Uterus (tissue), 4 donors: ENCODE measurements around the gene OXCT2. TPM values are rescaled to one million over a fixed set of nuclear protein-coding genes. Genes with fewer than 3 reads are reported as not detected.

Source experiments
- DNase-seq, 2 donors: peaks; one replicate each; pipeline ENCODE4 v3.0.0-alpha.2; 2019 to 2020
- H3K27ac ChIP-seq, 2 donors: fragments of 200-600 bp; sonication (generic); 1 replicate in 1 of 2; 2 replicates in 1 of 2; pipeline ENCODE4 v1.5.1; 2016 to 2018
- H3K27me3 ChIP-seq, 2 donors: fragments of 200-600 bp; sonication (generic); one replicate each; pipeline ENCODE4 v1.5.1; 2018 to 2019; ENCODE audit warnings: control low read depth in 1 of 2
- H3K36me3 ChIP-seq, 2 donors: fragments of 200-600 bp; sonication (generic); one replicate each; pipeline ENCODE4 v1.5.1; 2019; ENCODE audit warnings: control low read depth in 1 of 2
- H3K4me1 ChIP-seq, 2 donors: fragments of 200-600 bp; sonication (generic); one replicate each; pipeline ENCODE4 v1.5.1; 2018 to 2019; ENCODE audit warnings: control low read depth in 1 of 2
- H3K4me3 ChIP-seq, 2 donors: fragments of 200-600 bp; sonication (generic); 1 replicate in 1 of 2; 2 replicates in 1 of 2; pipeline ENCODE4 v1.5.1; 2018 to 2019; ENCODE audit warnings: mild to moderate bottlenecking in 1 of 2
- H3K9me3 ChIP-seq, 2 donors: fragments of 200-600 bp; sonication (generic); one replicate each; pipeline ENCODE4 v1.5.1; 2019; ENCODE audit warnings: control low read depth in 1 of 2
- POLR2A ChIP-seq, 2 donors: fragments of 450-650 bp; IDR thresholded peaks; one replicate each; pipeline ENCODE4 v1.6.1; 2016; ENCODE audit warnings: antibody characterized with exemption in 2 of 2, mild to moderate bottlenecking in 1 of 2, moderate library complexity in 1 of 2
- intact Hi-C: fragments of 100-400 bp; cut with DNase I; formaldehyde crosslinking; loops from one replicate; pipeline ENCODE4 v1.15.1; 2023; ENCODE audit warnings: low total_unique reads
- total RNA-seq, 4 donors: library from RNA; depleted of rRNA in 3 of 4; stranded (reverse); fragments of >200 nt in 3 of 4; gene quantifications; one replicate each; pipeline versions ENCODE4 v1.1.0 to v1.2.4, GENCODE V29; 2014 to 2023
- TF ChIP-seq, protein P1 (sequence below), 4 experiments: fragments of 200-600 bp in 2 of 4; fragments of 450-650 bp in 2 of 4; sonication (generic) in 2 of 4; IDR thresholded peaks; one replicate each; pipeline ENCODE4 v1.5.1; 2016 to 2019; ENCODE audit warnings: antibody characterized with exemption in 4 of 4, mild to moderate bottlenecking in 2 of 4, moderate library complexity in 1 of 4
- donor health status: DM: yes; HTN: yes; CAD: no.

OXCT2 gene
- total RNA-seq, 4 donors from 2014 or later: 1.1 to 1.5 TPM; not detected in 2

DNA sequence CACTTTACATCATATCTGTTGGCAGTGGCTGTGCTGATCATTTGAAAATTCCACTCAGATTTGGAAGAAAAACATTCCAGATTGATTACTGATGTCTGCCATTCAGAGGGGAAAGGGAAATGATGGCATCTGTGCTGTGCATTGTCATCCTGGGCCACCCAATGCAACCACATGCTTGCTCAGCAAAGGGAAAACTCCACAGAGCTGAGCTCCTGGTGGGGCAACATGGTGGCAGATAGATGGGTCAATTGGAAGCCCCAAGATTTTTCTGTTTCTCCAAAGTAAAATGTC, 11.8 kb downstream of the OXCT2 start:
- no peaks in the 10 kb centered on the region for H3K27me3 ChIP-seq
- no peaks in the 10 kb centered on the region for H3K4me1 ChIP-seq
- TF ChIP-seq, protein P1, sequence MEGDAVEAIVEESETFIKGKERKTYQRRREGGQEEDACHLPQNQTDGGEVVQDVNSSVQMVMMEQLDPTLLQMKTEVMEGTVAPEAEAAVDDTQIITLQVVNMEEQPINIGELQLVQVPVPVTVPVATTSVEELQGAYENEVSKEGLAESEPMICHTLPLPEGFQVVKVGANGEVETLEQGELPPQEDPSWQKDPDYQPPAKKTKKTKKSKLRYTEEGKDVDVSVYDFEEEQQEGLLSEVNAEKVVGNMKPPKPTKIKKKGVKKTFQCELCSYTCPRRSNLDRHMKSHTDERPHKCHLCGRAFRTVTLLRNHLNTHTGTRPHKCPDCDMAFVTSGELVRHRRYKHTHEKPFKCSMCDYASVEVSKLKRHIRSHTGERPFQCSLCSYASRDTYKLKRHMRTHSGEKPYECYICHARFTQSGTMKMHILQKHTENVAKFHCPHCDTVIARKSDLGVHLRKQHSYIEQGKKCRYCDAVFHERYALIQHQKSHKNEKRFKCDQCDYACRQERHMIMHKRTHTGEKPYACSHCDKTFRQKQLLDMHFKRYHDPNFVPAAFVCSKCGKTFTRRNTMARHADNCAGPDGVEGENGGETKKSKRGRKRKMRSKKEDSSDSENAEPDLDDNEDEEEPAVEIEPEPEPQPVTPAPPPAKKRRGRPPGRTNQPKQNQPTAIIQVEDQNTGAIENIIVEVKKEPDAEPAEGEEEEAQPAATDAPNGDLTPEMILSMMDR (IDR thresholded peaks at IDR 0.05): no peak
- no peak for TF ChIP-seq POLR2A (IDR thresholded peaks at IDR 0.05)
- intact Hi-C loops: no loop called here
- H3K27ac ChIP-seq: no peak overlapping the region
- no peaks in the 10 kb centered on the region for H3K9me3 ChIP-seq
- DNase-seq: no peak
- no peak overlapping the region for H3K4me3 ChIP-seq
- H3K36me3 ChIP-seq: no peaks in the 10 kb centered on the region

GRCh38 chr1:39758556-39759435, 12.4 kb downstream of the OXCT2 start:
- Histone ChIP-seq H3K4me1 (no peaks in the 10 kb centered on the region), H3K27ac (no peak overlapping the region), H3K27me3 (no peaks in the 10 kb centered on the region), H3K4me3 (no peak overlapping the region), H3K9me3 (no peaks in the 10 kb centered on the region), H3K36me3 (no peaks in the 10 kb centered on the region)
- intact Hi-C loops: no loop called here
- TF ChIP-seq POLR2A (IDR thresholded peaks at IDR 0.05): no peak
- TF ChIP-seq, protein P1 (IDR thresholded peaks at IDR 0.05): no peak
- no peak for DNase-seq

GRCh38 chr1:39757501-39757900, 13.6 kb downstream of the OXCT2 start:
- Histone ChIP-seq H3K9me3 (no peaks in the 10 kb centered on the region), H3K27me3 (no peaks in the 10 kb centered on the region), H3K4me1 (no peaks in the 10 kb centered on the region), H3K27ac (no peak overlapping the region), H3K4me3 (no peak overlapping the region), H3K36me3 (no peaks in the 10 kb centered on the region)
- DNase-seq: no peak
- intact Hi-C loops: no loop called here
- TF ChIP-seq POLR2A (IDR thresholded peaks at IDR 0.05): no peak
- TF ChIP-seq, protein P1 (IDR thresholded peaks at IDR 0.05): no peak

DNA sequence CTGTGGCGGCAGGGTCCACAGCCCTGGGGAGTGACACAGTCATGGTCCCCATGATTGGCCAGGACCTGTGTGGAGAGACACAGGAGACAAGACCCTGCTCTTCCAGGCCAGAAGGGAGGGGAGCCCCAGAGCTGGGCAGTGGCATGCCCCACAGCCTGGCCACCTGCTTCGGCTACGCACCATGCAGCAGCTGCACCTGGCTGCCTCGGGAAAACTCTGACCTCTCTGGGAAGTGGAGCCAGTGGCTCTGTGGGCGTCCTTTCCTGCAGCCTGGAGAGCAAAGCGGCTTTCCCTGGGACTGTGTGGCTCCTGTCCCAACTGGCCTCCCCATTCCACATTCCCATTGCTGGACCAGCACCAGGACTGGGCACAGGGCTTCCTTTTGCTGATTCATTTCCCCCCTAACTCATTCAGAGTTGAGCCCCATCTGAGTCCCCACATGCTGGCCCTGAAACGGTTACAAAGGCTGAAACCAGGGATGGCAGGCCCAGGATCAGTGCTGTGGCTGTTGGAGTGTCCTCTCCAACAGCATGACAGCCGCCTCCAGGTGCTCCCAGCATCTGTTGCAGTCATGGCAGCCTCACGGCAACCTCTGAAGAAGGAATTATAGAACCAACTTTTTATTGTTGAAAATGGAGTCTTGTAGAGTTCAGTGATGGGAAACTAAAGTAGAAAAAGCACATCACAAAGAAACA, 15.0 kb downstream of the OXCT2 start:
- Histone ChIP-seq H3K4me3 (no peak overlapping the region), H3K27me3 (no peaks in the 10 kb centered on the region), H3K9me3 (no peaks in the 10 kb centered on the region), H3K36me3 (no peaks in the 10 kb centered on the region), H3K27ac (no peak overlapping the region), H3K4me1 (no peaks in the 10 kb centered on the region)
- TF ChIP-seq, protein P1 (IDR thresholded peaks at IDR 0.05): no peak
- no peak for TF ChIP-seq POLR2A (IDR thresholded peaks at IDR 0.05)
- no peak for DNase-seq
- intact Hi-C loops: no loop called here

DNA sequence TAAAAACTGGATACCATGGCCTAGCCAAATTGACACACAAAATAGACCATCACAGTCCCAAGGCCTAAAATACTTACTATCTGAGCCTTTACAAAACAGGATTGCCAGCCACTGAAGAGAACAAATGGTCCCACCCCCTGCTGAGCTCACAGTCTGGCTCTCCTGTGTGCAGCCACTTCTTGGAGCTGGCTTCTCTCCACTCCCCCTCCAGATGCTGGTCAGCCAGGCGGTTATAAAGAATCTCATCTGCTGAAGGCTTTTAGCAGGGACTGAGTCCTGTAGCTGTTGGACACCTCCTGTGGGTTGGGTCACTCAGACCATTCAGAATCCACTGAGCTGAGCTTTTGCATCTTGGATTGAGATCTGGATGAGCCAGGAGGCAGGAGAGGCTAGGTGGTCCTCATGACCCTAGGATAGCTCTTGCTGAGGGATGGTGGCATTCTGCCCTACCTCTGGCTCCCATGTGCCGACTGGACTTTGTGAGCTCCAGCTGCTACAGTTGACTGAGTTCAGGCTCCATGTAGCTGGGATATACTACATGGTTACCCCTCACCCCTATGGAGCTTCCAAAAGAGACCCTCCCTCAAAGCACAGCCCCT, 16.1 kb downstream of the OXCT2 start:
- TF ChIP-seq, protein P1 (IDR thresholded peaks at IDR 0.05): no peak
- TF ChIP-seq POLR2A (IDR thresholded peaks at IDR 0.05): no peak
- Histone ChIP-seq H3K27me3 (no peaks in the 10 kb centered on the region), H3K9me3 (no peaks in the 10 kb centered on the region), H3K36me3 (no peaks in the 10 kb centered on the region), H3K4me1 (no peaks in the 10 kb centered on the region), H3K27ac (no peak overlapping the region), H3K4me3 (no peak overlapping the region)
- intact Hi-C loops: no loop called here
- DNase-seq: no peak
